ENCODE results near the gene ABCG2.
"Not testable (repeated sequence)": the region's sequence is repeated elsewhere in the genome, so short reads cannot be mapped to it uniquely, and the experiment has no call there.

The ABCG2 gene

GRCh38 chr4:88162626-88163025, 4.2 kb upstream of the ABCG2 start:
- H3K4me3 ChIP-seq (ENCODE audit: low read depth, low read length) = no peak overlapping the region
- no peaks in the 10 kb centered on the region for H3K27me3 ChIP-seq (ENCODE audit: control insufficient read depth, insufficient read depth, low read length)
- no peaks in the 10 kb centered on the region for H3K9me3 ChIP-seq (ENCODE audit: control insufficient read depth, insufficient read depth, low read length)
- peaks cover 13% of the 10 kb centered on the region for H3K4me1 ChIP-seq (ENCODE audit: control insufficient read depth, insufficient read depth, low read length)
- H3K36me3 ChIP-seq (ENCODE audit: control insufficient read depth, insufficient read depth, low read length) = no peaks in the 10 kb centered on the region
- H3K9ac ChIP-seq (ENCODE audit: low read depth, low read length) = no peak overlapping the region

- Histone ChIP-seq H3K9ac (ENCODE audit: low read depth, low read length) (no peak overlapping the region), H3K27me3 (ENCODE audit: control insufficient read depth, insufficient read depth, low read length) (no peaks in the 10 kb centered on the region), H3K36me3 (ENCODE audit: control insufficient read depth, insufficient read depth, low read length) (no peaks in the 10 kb centered on the region), H3K4me1 (ENCODE audit: control insufficient read depth, insufficient read depth, low read length) (peaks cover 13% of the 10 kb centered on the region), H3K9me3 (ENCODE audit: control insufficient read depth, insufficient read depth, low read length) (no peaks in the 10 kb centered on the region), H3K4me3 (ENCODE audit: low read depth, low read length) (peak overlapping the region; percentile 69)
Observed at GRCh38 chr4:88159229-88159725, 838 bp upstream of the ABCG2 start.

GRCh38 chr4:88158038-88158488, 376 bp downstream of the ABCG2 start:
- no peaks in the 10 kb centered on the region for H3K27me3 ChIP-seq (ENCODE audit: control insufficient read depth, insufficient read depth, low read length)
- no peaks in the 10 kb centered on the region for H3K9me3 ChIP-seq (ENCODE audit: control insufficient read depth, insufficient read depth, low read length)
- no peaks in the 10 kb centered on the region for H3K36me3 ChIP-seq (ENCODE audit: control insufficient read depth, insufficient read depth, low read length)
- H3K9ac ChIP-seq (ENCODE audit: low read depth, low read length) = peak overlapping the region; percentile 62
- peak overlapping the region; percentile 69 for H3K4me3 ChIP-seq (ENCODE audit: low read depth, low read length)
- H3K4me1 ChIP-seq (ENCODE audit: control insufficient read depth, insufficient read depth, low read length) = peaks cover 6% of the 10 kb centered on the region

- not testable (repeated sequence) for H3K36me3 ChIP-seq (ENCODE audit: control insufficient read depth, insufficient read depth, low read length); H3K4me3 ChIP-seq (ENCODE audit: low read depth, low read length); H3K9ac ChIP-seq (ENCODE audit: low read depth, low read length); H3K9me3 ChIP-seq (ENCODE audit: control insufficient read depth, insufficient read depth, low read length); H3K27me3 ChIP-seq (ENCODE audit: control insufficient read depth, insufficient read depth, low read length)
- H3K4me1 ChIP-seq (ENCODE audit: control insufficient read depth, insufficient read depth, low read length) = peaks cover 13% of the 10 kb centered on the region
Observed at GRCh38 chr4:88152331-88152730, 6.1 kb downstream of the ABCG2 start.

- Histone ChIP-seq H3K4me1 (ENCODE audit: control insufficient read depth, insufficient read depth, low read length) (peaks cover 26% of the 10 kb centered on the region), H3K9ac (ENCODE audit: low read depth, low read length) (no peak overlapping the region), H3K36me3 (ENCODE audit: control insufficient read depth, insufficient read depth, low read length) (no peaks in the 10 kb centered on the region), H3K27me3 (ENCODE audit: control insufficient read depth, insufficient read depth, low read length) (no peaks in the 10 kb centered on the region), H3K9me3 (ENCODE audit: control insufficient read depth, insufficient read depth, low read length) (no peaks in the 10 kb centered on the region), H3K4me3 (ENCODE audit: low read depth, low read length) (no peak overlapping the region)
Observed at GRCh38 chr4:88148560-88148959, 9.9 kb downstream of the ABCG2 start.

GRCh38 chr4:88147799-88148217, 10.6 kb downstream of the ABCG2 start:
- Histone ChIP-seq H3K9me3 (ENCODE audit: control insufficient read depth, insufficient read depth, low read length) (no peaks in the 10 kb centered on the region), H3K9ac (ENCODE audit: low read depth, low read length) (no peak overlapping the region), H3K27me3 (ENCODE audit: control insufficient read depth, insufficient read depth, low read length) (no peaks in the 10 kb centered on the region)

GRCh38 chr4:88146891-88147290, 11.5 kb downstream of the ABCG2 start:
- Histone ChIP-seq H3K27me3 (ENCODE audit: control insufficient read depth, insufficient read depth, low read length) (no peaks in the 10 kb centered on the region), H3K9ac (ENCODE audit: low read depth, low read length) (no peak overlapping the region), H3K9me3 (ENCODE audit: control insufficient read depth, insufficient read depth, low read length) (no peaks in the 10 kb centered on the region), H3K36me3 (ENCODE audit: control insufficient read depth, insufficient read depth, low read length) (no peaks in the 10 kb centered on the region), H3K4me3 (ENCODE audit: low read depth, low read length) (no peak overlapping the region), H3K4me1 (ENCODE audit: control insufficient read depth, insufficient read depth, low read length) (peaks cover 30% of the 10 kb centered on the region)

More at GRCh38 chr4:88147799-88148217, 10.6 kb downstream of the ABCG2 start:
- Histone ChIP-seq H3K36me3 (ENCODE audit: control insufficient read depth, insufficient read depth, low read length) (no peaks in the 10 kb centered on the region), H3K4me3 (ENCODE audit: low read depth, low read length) (no peak overlapping the region), H3K4me1 (ENCODE audit: control insufficient read depth, insufficient read depth, low read length) (peaks cover 31% of the 10 kb centered on the region)

GRCh38 chr4:88144866-88145300, 13.6 kb downstream of the ABCG2 start:
- Histone ChIP-seq H3K9me3 (ENCODE audit: control insufficient read depth, insufficient read depth, low read length) (no peaks in the 10 kb centered on the region), H3K36me3 (ENCODE audit: control insufficient read depth, insufficient read depth, low read length) (no peaks in the 10 kb centered on the region), H3K9ac (ENCODE audit: low read depth, low read length) (no peak overlapping the region), H3K27me3 (ENCODE audit: control insufficient read depth, insufficient read depth, low read length) (no peaks in the 10 kb centered on the region), H3K4me3 (ENCODE audit: low read depth, low read length) (no peak overlapping the region), H3K4me1 (ENCODE audit: control insufficient read depth, insufficient read depth, low read length) (peaks cover 26% of the 10 kb centered on the region)

- Histone ChIP-seq H3K27me3 (ENCODE audit: control insufficient read depth, insufficient read depth, low read length) (no peaks in the 10 kb centered on the region), H3K36me3 (ENCODE audit: control insufficient read depth, insufficient read depth, low read length) (no peaks in the 10 kb centered on the region), H3K9ac (ENCODE audit: low read depth, low read length) (no peak overlapping the region), H3K4me3 (ENCODE audit: low read depth, low read length) (no peak overlapping the region), H3K9me3 (ENCODE audit: control insufficient read depth, insufficient read depth, low read length) (no peaks in the 10 kb centered on the region), H3K4me1 (ENCODE audit: control insufficient read depth, insufficient read depth, low read length) (peaks cover 26% of the 10 kb centered on the region)
Observed at GRCh38 chr4:88144048-88144447, 14.4 kb downstream of the ABCG2 start.

- no peak overlapping the region for H3K4me3 ChIP-seq (ENCODE audit: low read depth, low read length)
- peaks cover 26% of the 10 kb centered on the region for H3K4me1 ChIP-seq (ENCODE audit: control insufficient read depth, insufficient read depth, low read length)
- no peaks in the 10 kb centered on the region for H3K9me3 ChIP-seq (ENCODE audit: control insufficient read depth, insufficient read depth, low read length)
- H3K27me3 ChIP-seq (ENCODE audit: control insufficient read depth, insufficient read depth, low read length) = no peaks in the 10 kb centered on the region
- H3K9ac ChIP-seq (ENCODE audit: low read depth, low read length) = no peak overlapping the region
- no peaks in the 10 kb centered on the region for H3K36me3 ChIP-seq (ENCODE audit: control insufficient read depth, insufficient read depth, low read length)
Observed at GRCh38 chr4:88143504-88143903, 14.9 kb downstream of the ABCG2 start.

GRCh38 chr4:88138561-88138960, 19.9 kb downstream of the ABCG2 start:
- no peak overlapping the region for H3K4me3 ChIP-seq (ENCODE audit: low read depth, low read length)
- no peaks in the 10 kb centered on the region for H3K27me3 ChIP-seq (ENCODE audit: control insufficient read depth, insufficient read depth, low read length)
- no peak overlapping the region for H3K9ac ChIP-seq (ENCODE audit: low read depth, low read length)
- no peaks in the 10 kb centered on the region for H3K9me3 ChIP-seq (ENCODE audit: control insufficient read depth, insufficient read depth, low read length)
- no peaks in the 10 kb centered on the region for H3K36me3 ChIP-seq (ENCODE audit: control insufficient read depth, insufficient read depth, low read length)
- H3K4me1 ChIP-seq (ENCODE audit: control insufficient read depth, insufficient read depth, low read length) = peaks cover 5% of the 10 kb centered on the region

GRCh38 chr4:88137112-88137511, 21.3 kb downstream of the ABCG2 start:
- no peaks in the 10 kb centered on the region for H3K36me3 ChIP-seq (ENCODE audit: control insufficient read depth, insufficient read depth, low read length)
- no peak overlapping the region for H3K4me3 ChIP-seq (ENCODE audit: low read depth, low read length)
- no peaks in the 10 kb centered on the region for H3K27me3 ChIP-seq (ENCODE audit: control insufficient read depth, insufficient read depth, low read length)
- H3K9me3 ChIP-seq (ENCODE audit: control insufficient read depth, insufficient read depth, low read length) = no peaks in the 10 kb centered on the region
- H3K9ac ChIP-seq (ENCODE audit: low read depth, low read length) = no peak overlapping the region
- H3K4me1 ChIP-seq (ENCODE audit: control insufficient read depth, insufficient read depth, low read length) = no peaks in the 10 kb centered on the region

Data from iPS-15b (cell line).